ENCODE measurements around the gene GBX1. TPM values are rescaled to one million over a fixed set of nuclear protein-coding genes. Genes with fewer than 3 reads are reported as not detected.
A peak's percentile ranks its signal among the peaks of the same experiment; 100 is the strongest.

The GBX1 gene
- total RNA-seq, 4 donors from 2014 or later: not detected

DNA sequence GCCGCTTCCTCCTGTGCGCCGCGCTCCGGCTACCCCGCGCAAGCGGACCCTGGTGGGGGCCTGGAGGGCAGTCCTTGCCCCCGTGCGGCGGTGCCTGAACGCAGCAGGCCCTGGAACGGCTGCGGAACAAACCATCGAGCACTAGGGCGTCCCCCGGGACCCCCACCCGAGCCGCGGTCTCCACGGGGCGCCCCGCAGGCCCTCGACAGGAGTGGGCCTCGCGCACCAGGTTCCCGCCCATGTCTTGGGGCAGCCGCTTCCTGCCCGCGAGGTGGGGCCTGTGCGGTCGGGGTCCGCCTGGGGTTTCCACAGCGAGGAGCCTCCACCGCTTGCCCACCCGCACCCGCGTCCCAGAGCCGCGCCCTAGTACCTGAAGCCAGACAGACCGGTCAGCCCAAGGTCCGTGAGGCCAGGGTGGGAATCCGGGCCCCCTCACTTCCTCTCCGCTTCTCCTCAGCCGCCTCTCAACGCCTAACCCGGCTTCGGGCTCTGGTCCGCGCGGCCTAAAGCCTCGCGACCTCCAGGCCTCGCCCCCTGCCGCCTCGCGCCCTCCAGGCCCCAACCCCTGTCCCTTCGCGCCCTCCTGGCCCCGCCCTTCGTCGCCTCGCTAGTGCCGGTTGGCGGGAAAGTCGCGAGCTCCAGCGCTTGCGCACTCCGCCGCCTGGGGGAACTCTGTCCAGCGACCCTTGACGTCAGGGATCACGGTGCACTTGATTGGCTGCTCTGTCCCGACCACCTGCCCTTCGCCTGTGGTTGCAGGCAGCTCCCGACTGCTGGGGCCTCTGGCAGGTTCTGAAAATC lies 7.0 kb upstream of the GBX1 start:
- H3K4me3 ChIP-seq: no peak overlapping the region
- H3K9me3 ChIP-seq: peaks cover 0 to 4% (median 0%) of the 10 kb centered on the region in 4 donors
- WGBS: 35% methylated on average over 10 of the region's 77 CpGs
- H3K27ac ChIP-seq (replicated peaks in 1 of 4): no peak overlapping the region
- H3K36me3 ChIP-seq: no peaks in the 10 kb centered on the region
- no peak for DNase-seq (ENCODE audit: extremely low spot score)
- H3K27me3 ChIP-seq: peaks cover 0 to 70% (median 5%) of the 10 kb centered on the region in 4 donors
- TF ChIP-seq POLR2A (IDR thresholded peaks at IDR 0.05; ENCODE audit: low read depth) (no peak), EP300 (IDR thresholded peaks at IDR 0.05) (no peak), POLR2AphosphoS5 (IDR thresholded peaks at IDR 0.05) (no peak)
- TF ChIP-seq, protein P1, sequence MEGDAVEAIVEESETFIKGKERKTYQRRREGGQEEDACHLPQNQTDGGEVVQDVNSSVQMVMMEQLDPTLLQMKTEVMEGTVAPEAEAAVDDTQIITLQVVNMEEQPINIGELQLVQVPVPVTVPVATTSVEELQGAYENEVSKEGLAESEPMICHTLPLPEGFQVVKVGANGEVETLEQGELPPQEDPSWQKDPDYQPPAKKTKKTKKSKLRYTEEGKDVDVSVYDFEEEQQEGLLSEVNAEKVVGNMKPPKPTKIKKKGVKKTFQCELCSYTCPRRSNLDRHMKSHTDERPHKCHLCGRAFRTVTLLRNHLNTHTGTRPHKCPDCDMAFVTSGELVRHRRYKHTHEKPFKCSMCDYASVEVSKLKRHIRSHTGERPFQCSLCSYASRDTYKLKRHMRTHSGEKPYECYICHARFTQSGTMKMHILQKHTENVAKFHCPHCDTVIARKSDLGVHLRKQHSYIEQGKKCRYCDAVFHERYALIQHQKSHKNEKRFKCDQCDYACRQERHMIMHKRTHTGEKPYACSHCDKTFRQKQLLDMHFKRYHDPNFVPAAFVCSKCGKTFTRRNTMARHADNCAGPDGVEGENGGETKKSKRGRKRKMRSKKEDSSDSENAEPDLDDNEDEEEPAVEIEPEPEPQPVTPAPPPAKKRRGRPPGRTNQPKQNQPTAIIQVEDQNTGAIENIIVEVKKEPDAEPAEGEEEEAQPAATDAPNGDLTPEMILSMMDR (IDR thresholded peaks at IDR 0.05): no peak
- intact Hi-C loops (cut with DNase I): loop anchor here (5.0 kb wide), 1 partner anchor 128 kb away; no protein-coding TSS in a partner anchor
- H3K4me1 ChIP-seq: peaks cover 0 to 14% (median 2%) of the 10 kb centered on the region in 4 donors

DNA sequence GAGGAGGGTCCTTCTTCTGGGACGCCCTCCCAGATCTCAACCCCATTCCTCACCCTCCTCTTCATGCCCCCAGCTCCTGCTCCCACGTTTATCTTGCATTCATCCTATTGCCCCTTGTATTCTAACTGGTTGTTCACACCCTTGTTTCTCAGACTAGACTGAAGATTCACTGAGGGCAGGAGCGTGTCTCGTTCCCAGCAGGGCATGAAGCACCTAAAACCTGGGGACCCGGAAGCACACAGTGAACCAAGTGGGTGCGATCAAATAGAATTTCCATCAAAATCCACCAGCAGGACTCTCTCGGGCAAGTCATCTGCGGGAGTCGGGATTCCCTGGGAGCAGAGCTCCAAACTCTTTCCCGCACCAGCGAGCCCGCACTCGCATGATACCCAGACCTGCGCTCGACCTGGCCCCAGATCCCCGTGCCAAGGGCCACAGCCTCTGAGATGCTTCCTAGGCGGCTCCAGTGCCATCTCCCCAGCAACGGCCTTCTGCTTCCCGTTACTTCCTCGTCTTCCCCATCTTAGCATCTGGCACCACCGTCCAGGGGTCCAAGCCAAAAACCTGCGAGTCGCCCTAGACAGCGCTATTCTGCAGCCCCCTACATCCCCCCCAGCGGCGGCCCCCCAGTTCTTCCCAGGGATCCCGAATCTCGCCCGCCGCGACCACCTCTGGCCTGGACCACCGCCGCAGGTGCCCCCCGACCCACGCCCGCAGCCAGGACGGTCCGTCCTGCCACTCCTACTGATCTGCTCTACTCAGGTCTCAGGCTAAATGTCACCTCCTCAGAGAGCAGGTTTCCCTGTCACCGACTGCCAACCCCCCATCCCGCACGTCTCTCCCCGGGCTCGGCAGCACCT lies 6.1 kb upstream of the GBX1 start:
- intact Hi-C loops (cut with DNase I): loop anchor here (5.0 kb wide), 1 partner anchor 129 kb away; no protein-coding TSS in a partner anchor
- peaks cover 0 to 4% (median 0%) of the 10 kb centered on the region in 4 donors for H3K9me3 ChIP-seq
- DNase-seq (ENCODE audit: extremely low spot score): no peak
- no peak overlapping the region for H3K4me3 ChIP-seq
- peaks cover 0 to 75% (median 6%) of the 10 kb centered on the region in 4 donors for H3K27me3 ChIP-seq
- no peak overlapping the region for H3K27ac ChIP-seq (replicated peaks in 1 of 4)
- 84% methylated on average over 41 of the region's 43 CpGs for WGBS
- no peaks in the 10 kb centered on the region for H3K36me3 ChIP-seq
- peaks cover 0 to 16% (median 2%) of the 10 kb centered on the region in 4 donors for H3K4me1 ChIP-seq
- TF ChIP-seq POLR2A (IDR thresholded peaks at IDR 0.05; ENCODE audit: low read depth) (no peak), POLR2AphosphoS5 (IDR thresholded peaks at IDR 0.05) (no peak), EP300 (IDR thresholded peaks at IDR 0.05) (no peak)
- TF ChIP-seq, protein P1 (IDR thresholded peaks at IDR 0.05): no peak

DNA sequence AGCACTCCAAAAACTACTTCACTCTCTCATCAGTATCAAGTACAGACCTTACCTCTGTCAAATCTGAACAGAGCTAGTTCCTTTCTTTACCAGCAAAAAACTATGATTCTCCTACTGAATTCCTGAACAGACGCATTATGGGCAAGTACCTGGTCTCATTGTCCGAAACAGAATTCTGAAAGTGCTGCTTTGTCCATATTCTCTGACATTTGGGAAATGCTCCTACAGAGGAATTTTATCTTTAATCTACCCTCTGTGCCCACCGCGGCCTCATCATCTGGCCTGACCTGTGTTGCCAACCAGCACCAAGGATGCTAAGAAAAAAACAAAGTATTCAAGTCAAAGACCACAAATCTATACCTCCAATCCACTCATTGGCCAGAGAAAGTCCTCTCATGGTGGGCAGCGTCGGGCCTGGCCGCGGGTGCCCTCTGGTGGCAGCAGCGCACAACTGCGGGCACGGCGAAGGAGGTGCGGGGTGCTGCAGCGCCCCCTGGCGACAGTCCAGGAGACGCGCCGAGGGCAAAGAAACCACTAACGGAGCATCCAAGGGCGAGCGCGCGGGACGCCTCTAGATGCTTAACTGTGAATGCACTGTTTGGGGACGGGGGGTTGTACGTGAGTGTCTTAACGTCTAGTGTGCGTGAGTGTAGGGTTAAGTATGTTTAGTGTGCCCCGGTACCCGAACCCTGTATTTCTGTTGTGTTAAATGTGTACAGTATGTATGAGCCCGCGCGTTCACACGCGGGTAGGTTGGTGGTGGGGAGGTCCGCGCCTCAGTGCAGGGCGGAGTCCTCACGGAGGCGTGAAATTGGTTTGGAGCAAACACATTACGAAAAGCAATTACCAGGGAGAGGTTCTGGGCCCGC lies 5.0 kb upstream of the GBX1 start:
- H3K9me3 ChIP-seq: peaks cover 0 to 4% (median 0%) of the 10 kb centered on the region in 4 donors
- TF ChIP-seq EP300 (IDR thresholded peaks at IDR 0.05) (no peak), POLR2A (IDR thresholded peaks at IDR 0.05; ENCODE audit: low read depth) (no peak), POLR2AphosphoS5 (IDR thresholded peaks at IDR 0.05) (peak in 1 of 2 donors; percentile 79)
- TF ChIP-seq, protein P1 (IDR thresholded peaks at IDR 0.05): peak in 2 of 3 experiments; percentile 100
- peaks cover 8 to 27% (median 12%) of the 10 kb centered on the region in 4 donors for H3K4me1 ChIP-seq
- peaks cover 5 to 86% (median 15%) of the 10 kb centered on the region in 4 donors for H3K27me3 ChIP-seq
- no peak for DNase-seq (ENCODE audit: extremely low spot score)
- no peak overlapping the region for H3K27ac ChIP-seq (replicated peaks in 1 of 4)
- intact Hi-C loops (cut with DNase I): loop anchor here (5.0 kb wide), 1 partner anchor 130 kb away; no protein-coding TSS in a partner anchor
- WGBS: 23% methylated on average over 23 of the region's 42 CpGs
- no peaks in the 10 kb centered on the region for H3K36me3 ChIP-seq
- no peak overlapping the region for H3K4me3 ChIP-seq

DNA sequence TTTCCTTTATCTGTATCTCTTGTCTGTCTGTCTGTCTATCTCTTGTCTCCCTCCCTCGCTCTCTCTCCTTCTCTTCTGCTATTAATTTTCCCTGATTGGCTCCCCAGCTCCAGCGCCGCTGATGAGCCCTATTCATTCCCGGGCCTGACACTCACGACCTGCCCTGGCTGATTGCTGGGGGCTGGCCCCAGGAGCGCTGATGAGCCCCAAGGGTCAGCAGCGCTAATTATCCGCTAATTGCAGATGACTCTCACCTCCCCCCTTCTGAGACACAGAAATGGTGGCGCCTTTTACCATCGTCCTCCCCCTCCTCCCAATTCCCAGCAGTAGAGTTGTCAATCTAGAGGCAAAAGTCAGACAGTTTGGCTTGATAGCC lies 1.3 kb upstream of the GBX1 start:
- TF ChIP-seq EP300 (IDR thresholded peaks at IDR 0.05) (no peak), POLR2A (IDR thresholded peaks at IDR 0.05; ENCODE audit: low read depth) (no peak), POLR2AphosphoS5 (IDR thresholded peaks at IDR 0.05) (no peak)
- TF ChIP-seq, protein P1 (IDR thresholded peaks at IDR 0.05): no peak
- Histone ChIP-seq H3K4me3 (no peak overlapping the region), H3K9me3 (no peaks in the 10 kb centered on the region), H3K27me3 (peaks cover 8 to 86% (median 38%) of the 10 kb centered on the region in 4 donors), H3K4me1 (peaks cover 15 to 31% (median 21%) of the 10 kb centered on the region in 4 donors), H3K36me3 (no peaks in the 10 kb centered on the region), H3K27ac (replicated peaks in 1 of 4) (no peak overlapping the region)
- 59% methylated on average over 10 of the region's 10 CpGs for WGBS
- intact Hi-C loops (cut with DNase I): loop anchor here (2.0 kb wide), 1 partner anchor 44 kb away; no protein-coding TSS in a partner anchor
- DNase-seq (ENCODE audit: extremely low spot score): no peak

All from esophagus muscularis mucosa (tissue), 4 donors.